Neutrophil (primary cell): ENCODE results near the gene SMYD5.
"Not testable (repeated sequence)": the region's sequence is repeated elsewhere in the genome, so short reads cannot be mapped to it uniquely, and the experiment has no call there.

Source experiments
- H3K27ac ChIP-seq: fragments of 200-600 bp; sonication (generic); 2 replicates; pipeline ENCODE4 v1.5.1; 2016; ENCODE audit warnings: mild to moderate bottlenecking, moderate library complexity
- H3K27me3 ChIP-seq: fragments of 200-600 bp; sonication (generic); 2 replicates; pipeline ENCODE4 v1.6.0; 2016; ENCODE audit warnings: mild to moderate bottlenecking
- H3K36me3 ChIP-seq: fragments of 200-600 bp; sonication (generic); 2 replicates; pipeline ENCODE4 v1.5.1; 2017
- H3K4me1 ChIP-seq, 2 experiments: fragments of 200-600 bp in 1 of 2; sonication (generic) in 1 of 2; 1 replicate in 1 of 2; 2 replicates in 1 of 2; pipeline versions ENCODE4 v1.5.1 to v1.6.1; 2013 to 2016; ENCODE audit warnings: low read depth in 1 of 2, low read length in 1 of 2, mild to moderate bottlenecking in 1 of 2, moderate library complexity in 1 of 2; ENCODE audit not compliant: control insufficient read depth in 1 of 2, insufficient read depth in 1 of 2
- H3K4me3 ChIP-seq, 2 experiments: fragments of 200-600 bp in 1 of 2; sonication (generic) in 1 of 2; 1 replicate in 1 of 2; 2 replicates in 1 of 2; pipeline ENCODE4 v1.5.1; 2013 to 2016; ENCODE audit warnings: low read depth in 1 of 2, low read length in 1 of 2, mild to moderate bottlenecking in 1 of 2, moderate library complexity in 1 of 2
- H3K9me3 ChIP-seq: fragments of 200-600 bp; sonication (generic); 2 replicates; pipeline ENCODE4 v1.5.1; 2016
- TF ChIP-seq, protein P1 (sequence below): fragments of 200-600 bp; sonication (generic); IDR thresholded peaks from 2 replicates; pipeline ENCODE4 v1.5.1; 2016; ENCODE audit warnings: antibody characterized with exemption

The SMYD5 gene

DNA sequence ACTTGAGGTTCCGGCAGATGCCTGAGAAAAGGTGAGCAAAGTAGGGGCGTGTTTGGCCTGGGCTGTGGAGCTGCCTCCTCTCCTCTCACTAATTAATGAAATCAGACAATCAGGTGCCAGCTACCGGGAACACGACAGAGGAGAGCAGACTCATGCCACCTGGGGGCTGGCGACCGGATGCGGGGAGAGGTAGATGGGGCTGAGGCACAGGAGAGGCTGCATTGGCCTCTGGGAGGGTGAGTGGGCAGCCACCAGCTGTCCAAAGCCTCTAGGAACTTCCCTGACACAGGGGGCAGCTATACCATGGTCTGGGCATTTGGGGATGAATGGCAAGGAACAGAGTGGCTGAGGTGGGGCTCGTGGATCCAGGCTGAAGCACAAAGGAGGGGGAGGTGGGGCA is 45.2 kb downstream of the SMYD5 start:
- Histone ChIP-seq H3K4me1 (no peaks in the 10 kb centered on the region), H3K36me3 (peaks cover 10% of the 10 kb centered on the region), H3K4me3 (no peak overlapping the region), H3K9me3 (no peaks in the 10 kb centered on the region), H3K27me3 (no peaks in the 10 kb centered on the region), H3K27ac (no peak overlapping the region)
- TF ChIP-seq, protein P1, sequence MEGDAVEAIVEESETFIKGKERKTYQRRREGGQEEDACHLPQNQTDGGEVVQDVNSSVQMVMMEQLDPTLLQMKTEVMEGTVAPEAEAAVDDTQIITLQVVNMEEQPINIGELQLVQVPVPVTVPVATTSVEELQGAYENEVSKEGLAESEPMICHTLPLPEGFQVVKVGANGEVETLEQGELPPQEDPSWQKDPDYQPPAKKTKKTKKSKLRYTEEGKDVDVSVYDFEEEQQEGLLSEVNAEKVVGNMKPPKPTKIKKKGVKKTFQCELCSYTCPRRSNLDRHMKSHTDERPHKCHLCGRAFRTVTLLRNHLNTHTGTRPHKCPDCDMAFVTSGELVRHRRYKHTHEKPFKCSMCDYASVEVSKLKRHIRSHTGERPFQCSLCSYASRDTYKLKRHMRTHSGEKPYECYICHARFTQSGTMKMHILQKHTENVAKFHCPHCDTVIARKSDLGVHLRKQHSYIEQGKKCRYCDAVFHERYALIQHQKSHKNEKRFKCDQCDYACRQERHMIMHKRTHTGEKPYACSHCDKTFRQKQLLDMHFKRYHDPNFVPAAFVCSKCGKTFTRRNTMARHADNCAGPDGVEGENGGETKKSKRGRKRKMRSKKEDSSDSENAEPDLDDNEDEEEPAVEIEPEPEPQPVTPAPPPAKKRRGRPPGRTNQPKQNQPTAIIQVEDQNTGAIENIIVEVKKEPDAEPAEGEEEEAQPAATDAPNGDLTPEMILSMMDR = no peak

DNA sequence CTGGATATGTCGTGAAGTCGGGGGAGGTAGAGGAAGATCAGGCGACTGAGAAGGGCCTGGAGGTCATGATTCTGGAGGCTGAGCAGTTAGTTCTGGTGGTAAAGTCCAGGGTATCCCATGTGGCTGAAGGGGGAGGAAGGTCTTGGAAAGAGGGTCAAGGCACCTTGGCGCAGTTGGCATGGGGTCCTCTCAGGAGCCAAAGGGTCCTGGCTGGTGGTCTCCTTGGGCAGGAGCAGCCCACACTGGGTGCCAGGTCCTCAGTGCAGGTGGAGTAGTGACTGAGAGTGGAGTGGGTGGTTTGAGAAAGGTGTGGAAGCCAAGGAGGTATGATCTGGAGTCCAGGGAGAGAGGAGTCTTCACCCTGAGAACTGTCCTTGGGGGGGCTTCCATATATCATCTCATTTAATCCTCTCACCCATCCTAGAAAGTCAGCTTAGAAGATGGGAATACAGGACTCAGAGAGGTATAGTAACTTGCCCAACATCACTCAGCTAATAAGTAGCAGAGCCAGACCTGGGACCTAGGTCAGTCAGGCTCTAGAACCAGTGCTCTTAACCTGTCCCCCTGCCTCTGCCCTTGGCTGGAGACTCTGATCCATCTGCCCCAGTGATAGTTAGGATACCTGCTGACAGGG is 45.8 kb downstream of the SMYD5 start:
- Histone ChIP-seq H3K9me3 (no peaks in the 10 kb centered on the region), H3K4me1 (no peaks in the 10 kb centered on the region), H3K4me3 (no peak overlapping the region), H3K27me3 (no peaks in the 10 kb centered on the region), H3K27ac (no peak overlapping the region), H3K36me3 (peaks cover 5% of the 10 kb centered on the region)
- TF ChIP-seq, protein P1 = no peak

DNA sequence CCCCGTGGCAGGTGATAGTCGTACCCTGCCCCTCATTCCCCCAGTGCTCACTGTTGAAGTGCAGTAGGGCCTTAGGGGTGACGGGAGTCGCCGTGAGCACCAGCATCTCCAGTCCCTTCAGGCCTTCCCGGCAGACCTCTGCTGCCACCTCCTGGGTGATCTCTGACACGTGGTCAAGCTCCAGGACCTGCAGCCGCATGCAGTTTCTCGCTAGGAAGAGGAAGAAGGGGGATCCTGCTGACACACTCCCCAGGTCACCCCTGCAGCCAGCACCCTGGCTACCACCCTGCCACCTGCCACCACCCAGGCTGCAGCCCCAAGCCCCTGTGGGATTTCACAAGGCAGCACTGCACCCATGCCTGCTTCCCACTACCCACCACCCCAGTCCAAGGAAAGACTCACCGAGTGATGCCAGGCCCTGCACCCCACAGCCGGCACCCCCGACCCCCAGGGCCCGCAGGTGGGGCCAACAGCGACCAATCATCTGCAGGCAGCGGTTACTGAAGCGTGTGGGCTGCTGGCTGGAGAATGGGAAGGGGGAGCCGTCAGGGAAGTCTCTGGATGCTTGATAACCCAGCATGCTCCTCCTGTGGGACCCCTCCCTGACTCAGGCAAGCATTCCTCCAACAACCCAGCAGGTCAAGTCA is 46.4 kb downstream of the SMYD5 start:
- Histone ChIP-seq H3K4me3 (no peak overlapping the region), H3K9me3 (no peaks in the 10 kb centered on the region), H3K4me1 (no peaks in the 10 kb centered on the region), H3K36me3 (no peaks in the 10 kb centered on the region), H3K27ac (no peak overlapping the region), H3K27me3 (no peaks in the 10 kb centered on the region)
- TF ChIP-seq, protein P1 = no peak

DNA sequence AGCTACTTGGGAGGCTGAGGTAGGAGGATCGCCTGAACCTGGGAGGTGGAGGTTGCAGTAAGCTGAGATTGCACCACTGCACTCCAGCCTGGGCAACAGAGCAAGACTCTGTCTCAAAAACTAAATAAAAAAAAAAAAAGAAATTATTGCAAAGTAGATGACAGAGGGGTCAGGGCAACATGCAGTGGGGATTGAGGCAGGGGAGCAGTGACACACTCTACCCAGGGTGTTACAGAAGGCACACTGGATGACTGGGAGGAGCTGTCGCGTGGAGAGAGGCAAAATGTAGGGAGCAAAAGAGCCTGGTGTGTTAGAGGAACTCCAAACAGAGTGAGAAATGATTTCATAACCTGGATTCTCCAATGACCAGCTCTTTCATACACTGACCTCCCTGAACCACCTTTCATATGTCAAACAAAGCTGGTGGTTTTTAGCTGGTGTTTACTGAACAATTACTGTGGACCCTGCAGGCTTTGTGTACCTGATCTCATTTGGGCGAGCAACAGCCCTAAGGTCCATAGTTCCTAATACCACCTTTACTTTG is 48.1 kb downstream of the SMYD5 start:
- Histone ChIP-seq H3K27ac (no peak overlapping the region), H3K9me3 (no peaks in the 10 kb centered on the region), H3K4me3 (no peak overlapping the region), H3K27me3 (no peaks in the 10 kb centered on the region), H3K4me1 (no peaks in the 10 kb centered on the region), H3K36me3 (no peaks in the 10 kb centered on the region)
- TF ChIP-seq, protein P1 = no peak

DNA sequence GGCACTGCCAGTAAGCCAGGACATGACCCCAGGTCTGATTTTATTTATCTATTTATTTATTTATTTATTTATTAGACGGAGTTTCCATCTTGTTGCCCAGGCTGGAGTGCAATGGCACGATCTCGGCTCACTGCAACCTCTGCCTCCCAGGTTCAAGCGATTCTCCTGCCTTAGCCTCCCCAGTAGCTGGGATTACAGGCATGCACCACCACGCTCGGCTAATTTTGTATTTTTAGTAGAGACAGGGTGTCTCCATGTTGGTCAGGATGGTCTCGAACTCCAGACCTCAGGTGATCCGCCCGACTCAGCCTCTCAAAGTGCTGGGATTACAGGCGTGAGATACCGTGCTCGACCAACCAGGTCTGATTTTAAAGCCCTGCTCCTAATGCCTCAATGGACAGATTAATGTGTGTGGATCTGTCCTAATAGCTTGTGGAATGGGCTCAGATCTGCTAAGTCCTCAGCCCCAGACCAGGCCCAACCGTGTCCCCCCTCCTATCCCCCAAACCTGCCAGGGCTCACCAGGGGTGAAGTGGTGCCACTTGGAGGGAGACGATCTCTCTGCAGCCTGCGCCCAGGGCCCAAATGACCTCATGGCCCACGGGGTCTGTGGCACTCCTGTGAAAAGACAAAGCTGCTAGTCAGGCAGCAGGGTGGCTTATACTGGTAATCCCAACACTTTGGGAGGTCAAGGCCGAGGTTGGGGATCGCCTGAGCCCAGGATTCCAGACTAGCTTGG is 48.8 kb downstream of the SMYD5 start:
- not testable (repeated sequence) for H3K4me3 ChIP-seq, H3K27ac ChIP-seq, H3K36me3 ChIP-seq, H3K4me1 ChIP-seq, H3K9me3 ChIP-seq, H3K27me3 ChIP-seq
